Stimulated activated naive B cell treated with anti-CD40 and anti-IgM and Interleukin-4, amounts not matched to agents 10 μg/mL and 1 μg/mL and 100 μg/mL, for 72 hours (primary cell): Measurements from ENCODE around the gene CEP104.

ENCODE experiments used
- ATAC-seq, 2 donors: fragments of 150-1000 bp; cut with Tn5 transposase; replicated peaks; 2 replicates each; pipeline ENCODE4 v1.10.0; 2021; ENCODE audit warnings: moderate library complexity in 1 of 2
- DNase-seq: peaks from one replicate; pipeline ENCODE4 v3.0.0; 2021
- H3K27ac Mint-ChIP-seq: one replicate; pipeline ENCODE4 v1.8.0; 2022; ENCODE audit warnings: mild to moderate bottlenecking, mixed read lengths
- H3K27me3 Mint-ChIP-seq, 2 donors: one replicate each; pipeline ENCODE4 v1.8.0; 2022; ENCODE audit warnings: mixed read lengths in 2 of 2
- H3K36me3 Mint-ChIP-seq, 2 donors: one replicate each; pipeline ENCODE4 v1.8.0; 2022; ENCODE audit warnings: mixed read lengths in 2 of 2, mild to moderate bottlenecking in 1 of 2
- H3K4me1 Mint-ChIP-seq, 2 donors: one replicate each; pipeline ENCODE4 v1.8.0; 2022; ENCODE audit warnings: mixed read lengths in 2 of 2, mild to moderate bottlenecking in 1 of 2
- H3K4me3 Mint-ChIP-seq, 2 donors: one replicate each; pipeline ENCODE4 v1.8.0; 2022; ENCODE audit warnings: mild to moderate bottlenecking in 2 of 2, mixed read lengths in 2 of 2, moderate library complexity in 1 of 2
- H3K9me3 Mint-ChIP-seq, 2 donors: one replicate each; pipeline ENCODE4 v1.8.0; 2022; ENCODE audit warnings: mixed read lengths in 2 of 2, mild to moderate bottlenecking in 1 of 2

CEP104 gene

DNA sequence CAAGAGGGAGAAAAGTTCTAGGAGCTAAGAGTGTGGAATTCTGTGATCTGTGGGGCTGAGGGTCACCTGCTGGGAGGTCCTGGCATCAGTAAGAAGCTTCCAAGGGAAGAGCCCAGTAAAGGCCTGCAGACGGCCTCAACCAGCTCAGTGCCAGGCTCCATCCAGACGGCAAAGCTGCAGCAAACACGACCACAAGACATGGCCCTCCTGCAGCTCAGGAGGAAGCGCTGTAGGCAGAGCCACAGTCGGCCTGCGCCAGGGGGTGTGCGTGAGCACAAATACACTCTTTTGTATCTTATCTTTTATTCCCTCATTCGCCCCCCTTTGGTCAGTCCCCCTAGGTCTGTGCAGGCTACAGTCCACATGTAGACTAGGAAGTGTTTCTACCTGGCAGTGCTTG is 29.7 kb upstream of the CEP104 start:
- Mint-ChIP-seq H3K36me3 (peaks cover 49 to 52% of the 10 kb centered on the region in 2 donors), H3K27me3 (no peaks in the 10 kb centered on the region), H3K4me3 (no peak overlapping the region), H3K27ac (peak overlapping the region; percentile 7), H3K4me1 (peaks cover 0 to 17% of the 10 kb centered on the region in 2 donors), H3K9me3 (no peaks in the 10 kb centered on the region)
- no peak for ATAC-seq
- no peak for DNase-seq

DNA sequence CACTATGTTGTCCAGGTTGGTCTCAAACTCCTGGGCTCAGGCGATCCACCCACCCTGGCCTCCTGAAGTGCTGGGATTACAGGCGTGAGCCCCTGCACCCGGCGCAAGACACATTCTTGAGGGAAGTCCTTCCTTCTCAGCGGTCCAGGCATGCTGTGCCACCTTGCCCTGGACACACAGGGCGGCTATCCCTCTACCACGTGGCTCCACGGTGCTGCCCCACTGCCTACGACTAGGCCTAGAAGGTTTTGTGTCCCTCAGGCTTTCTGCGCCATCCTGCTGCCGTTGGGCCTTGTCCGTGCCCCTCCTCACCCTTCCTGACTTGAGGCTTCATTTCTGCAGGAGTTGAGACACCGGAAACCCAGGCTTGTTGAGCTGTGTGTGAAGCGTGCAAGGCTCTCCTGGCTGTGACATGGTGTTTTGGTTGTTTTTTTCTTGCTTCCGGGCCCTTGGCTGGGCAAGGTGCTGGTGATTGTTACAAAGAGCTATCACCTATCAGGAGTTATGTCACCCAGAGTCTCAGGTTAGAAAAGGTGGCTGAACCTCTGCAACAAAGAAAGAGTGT is 29.2 kb upstream of the CEP104 start:
- H3K27ac Mint-ChIP-seq: no peak overlapping the region
- ATAC-seq (no peak), DNase-seq (no peak)
- H3K4me1 Mint-ChIP-seq: peaks cover 0 to 18% of the 10 kb centered on the region in 2 donors
- H3K4me3 Mint-ChIP-seq: no peak overlapping the region
- H3K9me3 Mint-ChIP-seq: no peaks in the 10 kb centered on the region
- H3K36me3 Mint-ChIP-seq: peaks cover 49 to 52% of the 10 kb centered on the region in 2 donors
- H3K27me3 Mint-ChIP-seq: no peaks in the 10 kb centered on the region

DNA sequence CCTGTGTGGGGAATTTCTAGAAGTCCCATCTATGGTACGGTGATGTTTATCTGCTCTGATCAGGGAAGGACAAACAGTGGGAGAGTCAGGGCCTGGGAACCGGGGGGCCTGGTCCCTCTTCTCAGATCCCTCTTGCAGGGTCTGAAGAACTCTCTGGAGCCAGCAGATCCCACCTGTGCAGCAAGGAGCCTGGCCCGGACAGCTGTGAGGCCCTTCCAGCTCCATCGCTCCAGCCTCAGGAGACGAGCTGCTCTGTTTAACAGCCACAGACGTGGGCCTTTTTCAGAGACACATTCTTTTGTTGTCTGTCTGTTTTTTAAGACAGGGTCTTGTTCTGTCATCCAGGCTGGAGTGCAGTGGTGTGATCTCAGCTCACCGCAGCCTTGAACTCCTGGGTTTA is 28.6 kb upstream of the CEP104 start:
- Mint-ChIP-seq H3K4me1 (peaks cover 0 to 18% of the 10 kb centered on the region in 2 donors), H3K9me3 (no peaks in the 10 kb centered on the region), H3K4me3 (no peak overlapping the region), H3K36me3 (peaks cover 49 to 51% of the 10 kb centered on the region in 2 donors), H3K27me3 (no peaks in the 10 kb centered on the region), H3K27ac (no peak overlapping the region)
- DNase-seq (no peak), ATAC-seq (no peak)

DNA sequence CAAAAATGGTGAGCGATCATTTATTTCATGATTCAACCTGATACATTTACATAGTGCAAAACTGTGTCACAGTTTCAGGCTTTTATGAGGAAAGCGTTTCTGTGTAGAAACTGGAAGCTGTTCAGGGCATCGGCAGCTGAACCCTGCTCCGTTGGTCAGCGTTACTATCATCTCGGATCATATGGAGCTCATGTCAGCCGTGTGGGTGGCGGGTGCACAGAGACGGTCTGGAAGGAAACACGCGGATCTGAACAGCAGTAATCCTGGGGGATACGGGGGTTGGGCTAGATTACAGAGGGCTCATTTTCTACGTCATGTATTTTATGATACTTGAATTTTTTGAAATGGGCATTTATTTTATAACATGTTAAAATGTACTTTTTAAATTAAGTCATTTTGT is 28.0 kb upstream of the CEP104 start:
- ATAC-seq: no peak
- Mint-ChIP-seq H3K9me3 (no peaks in the 10 kb centered on the region), H3K36me3 (peaks cover 46 to 51% of the 10 kb centered on the region in 2 donors), H3K4me3 (no peak overlapping the region), H3K27me3 (no peaks in the 10 kb centered on the region), H3K27ac (no peak overlapping the region), H3K4me1 (peaks cover 0 to 12% of the 10 kb centered on the region in 2 donors)
- no peak for DNase-seq

DNA sequence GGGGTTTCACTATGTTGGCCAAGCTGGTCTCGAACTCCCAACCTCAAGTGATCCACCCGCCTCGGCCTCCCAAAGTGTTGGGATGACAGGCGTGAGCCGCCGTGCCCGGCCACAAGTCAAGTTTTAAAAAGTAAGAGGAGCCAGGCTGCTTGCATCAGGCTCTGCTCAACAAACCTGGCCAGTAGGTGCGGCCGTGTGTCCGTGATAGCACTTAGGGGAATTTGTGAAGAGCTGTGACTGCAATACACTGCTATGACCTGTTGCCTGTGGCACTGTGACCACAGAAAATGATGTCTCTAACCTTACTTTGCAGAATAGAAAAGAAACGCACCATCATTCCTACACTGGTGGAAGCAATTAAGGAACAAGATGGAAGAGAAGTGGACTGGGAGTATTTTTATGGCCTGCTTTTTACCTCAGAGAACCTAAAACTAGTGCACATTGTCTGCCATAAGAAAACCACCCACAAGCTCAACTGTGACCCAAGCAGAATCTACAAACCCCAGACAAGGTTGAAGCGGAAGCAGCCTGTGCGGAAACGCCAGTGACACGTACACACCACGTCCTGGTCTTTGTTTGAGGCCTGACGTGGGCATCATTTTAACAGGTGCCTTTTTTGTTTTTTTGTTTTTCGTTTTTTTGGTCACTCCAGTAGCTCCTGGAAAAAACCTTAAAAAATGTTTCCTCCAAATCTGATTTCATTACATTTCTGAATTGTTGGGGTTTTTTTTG is 26.3 kb upstream of the CEP104 start:
- peak overlapping the region; percentile 37 for H3K27ac Mint-ChIP-seq
- no peak overlapping the region for H3K4me3 Mint-ChIP-seq

DNA sequence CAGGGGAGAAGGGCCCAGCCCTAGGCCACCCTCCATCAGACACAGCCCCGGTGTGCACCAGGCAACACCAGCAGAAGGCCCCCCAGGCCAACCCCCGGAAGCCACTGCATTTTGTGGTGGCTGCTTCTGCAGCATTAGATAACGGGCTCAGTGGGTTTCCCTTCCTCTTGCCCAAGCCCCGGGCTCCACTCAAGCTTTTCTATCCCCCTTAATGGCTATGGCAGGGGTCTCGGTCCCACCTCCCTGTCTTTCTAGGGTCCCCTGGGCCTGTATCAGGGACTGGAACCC is 24.1 kb upstream of the CEP104 start:
- H3K4me3 Mint-ChIP-seq: no peak overlapping the region
- no peaks in the 10 kb centered on the region for H3K27me3 Mint-ChIP-seq
- DNase-seq (no peak), ATAC-seq (no peak)
- peaks cover 53 to 56% of the 10 kb centered on the region in 2 donors for H3K36me3 Mint-ChIP-seq
- peaks cover 0 to 8% of the 10 kb centered on the region in 2 donors for H3K9me3 Mint-ChIP-seq
- peaks cover 0 to 9% of the 10 kb centered on the region in 2 donors for H3K4me1 Mint-ChIP-seq
- no peak overlapping the region for H3K27ac Mint-ChIP-seq

More for the DNA sequence above, 26.3 kb upstream of the CEP104 start:
- Mint-ChIP-seq H3K4me1 (peaks cover 0 to 9% of the 10 kb centered on the region in 2 donors), H3K9me3 (peaks cover 0 to 8% of the 10 kb centered on the region in 2 donors), H3K27me3 (no peaks in the 10 kb centered on the region), H3K36me3 (peaks cover 54 to 56% of the 10 kb centered on the region in 2 donors)
- ATAC-seq: no peak
- DNase-seq: no peak

DNA sequence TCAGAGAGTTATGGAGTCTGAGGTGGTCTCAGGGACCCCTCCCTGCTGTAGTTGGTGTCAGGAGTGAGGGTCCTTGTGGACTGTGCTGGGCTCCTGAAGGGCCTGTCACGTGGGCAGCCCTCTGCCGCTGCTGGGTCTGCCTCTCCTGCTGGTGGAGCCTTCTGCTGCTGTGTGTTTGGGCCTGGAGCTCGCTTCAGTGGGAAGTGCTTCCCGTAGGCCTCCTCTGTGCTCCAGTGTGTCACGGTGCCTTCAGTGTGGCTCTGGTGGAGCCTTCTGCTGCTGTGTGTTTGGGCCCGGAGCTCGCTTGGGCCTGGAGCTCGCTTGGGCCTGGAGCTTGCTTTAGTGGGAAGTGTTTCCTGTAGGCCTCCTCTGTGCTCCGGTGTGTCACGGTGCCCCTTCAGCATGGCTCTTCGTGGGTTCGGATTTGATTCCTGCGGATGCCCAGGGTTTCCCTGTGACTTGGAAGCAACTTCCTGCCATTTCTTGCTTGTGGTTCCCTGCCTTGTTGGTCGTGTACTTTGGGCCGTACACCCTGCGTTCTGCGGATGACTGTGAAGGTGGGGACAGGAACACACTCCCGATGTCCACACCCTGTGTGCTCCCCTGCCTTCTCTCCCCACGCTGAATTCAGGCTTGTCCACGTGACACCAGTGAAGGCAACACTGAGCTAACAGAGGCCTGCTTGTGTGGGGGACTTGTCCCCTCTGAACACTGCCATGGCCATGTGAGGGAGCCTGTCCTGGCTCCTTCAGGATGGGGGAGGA is 23.6 kb upstream of the CEP104 start:
- no peak for ATAC-seq
- peaks cover 0 to 9% of the 10 kb centered on the region in 2 donors for H3K4me1 Mint-ChIP-seq
- no peaks in the 10 kb centered on the region for H3K27me3 Mint-ChIP-seq
- H3K4me3 Mint-ChIP-seq: no peak overlapping the region
- H3K36me3 Mint-ChIP-seq: peaks cover 53 to 58% of the 10 kb centered on the region in 2 donors
- H3K9me3 Mint-ChIP-seq: peaks cover 0 to 8% of the 10 kb centered on the region in 2 donors
- no peak overlapping the region for H3K27ac Mint-ChIP-seq
- no peak for DNase-seq

DNA sequence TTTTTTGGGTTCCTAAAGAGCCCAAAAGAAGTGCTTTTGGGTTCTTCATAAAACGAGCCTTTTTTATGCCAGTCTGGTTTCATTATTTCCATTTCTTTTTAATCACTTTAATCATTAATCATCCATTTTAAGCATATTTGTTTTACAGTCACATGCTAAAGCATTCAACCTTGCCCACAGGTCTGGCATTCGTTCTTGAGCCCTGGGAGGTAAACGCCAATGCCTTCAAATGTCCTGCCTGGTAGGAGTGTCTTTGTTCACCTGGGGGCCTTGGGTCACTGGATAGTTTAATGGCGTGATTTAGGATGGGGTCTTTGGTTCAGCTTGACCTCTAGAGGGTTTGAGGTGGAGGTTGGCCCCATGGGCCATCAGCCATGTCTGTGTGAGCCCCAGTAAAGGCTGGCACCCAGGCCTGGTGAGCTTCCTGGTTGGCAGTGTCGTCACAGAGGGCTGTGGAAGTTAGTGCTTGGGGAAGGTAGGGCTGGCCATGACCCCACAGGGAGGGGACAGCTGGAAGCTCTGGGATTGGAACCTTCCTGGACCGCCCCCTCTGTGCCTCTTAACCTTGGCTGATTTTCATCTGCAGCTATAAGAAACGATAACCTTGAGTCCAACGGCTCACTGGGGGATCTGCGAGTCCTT is 22.9 kb upstream of the CEP104 start:
- Mint-ChIP-seq H3K27me3 (no peaks in the 10 kb centered on the region), H3K4me3 (no peak overlapping the region), H3K36me3 (peaks cover 58 to 62% of the 10 kb centered on the region in 2 donors), H3K9me3 (peaks cover 0 to 8% of the 10 kb centered on the region in 2 donors), H3K27ac (no peak overlapping the region), H3K4me1 (peaks cover 0 to 9% of the 10 kb centered on the region in 2 donors)
- ATAC-seq (no peak), DNase-seq (no peak)

DNA sequence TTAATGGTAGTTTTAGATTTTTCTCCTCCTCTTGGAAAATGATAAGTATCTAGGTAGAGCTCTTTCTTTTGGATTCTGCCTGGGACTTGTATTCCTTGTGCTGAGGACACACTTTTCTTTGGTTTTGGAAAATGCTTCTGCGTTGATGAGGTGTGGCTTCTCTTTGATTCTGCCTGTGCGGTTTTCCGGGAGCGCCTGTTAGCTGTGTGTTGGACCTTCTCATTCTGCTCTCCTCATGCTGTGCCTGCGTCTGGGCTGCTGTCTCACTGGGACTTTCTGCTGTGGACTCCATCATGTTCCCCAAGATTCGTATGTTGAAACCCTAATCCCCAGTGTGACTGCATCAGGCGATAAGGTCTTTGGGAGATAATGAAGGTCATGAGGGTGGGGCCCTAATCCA is 22.1 kb upstream of the CEP104 start:
- peaks cover 0 to 9% of the 10 kb centered on the region in 2 donors for H3K4me1 Mint-ChIP-seq
- peaks cover 0 to 8% of the 10 kb centered on the region in 2 donors for H3K9me3 Mint-ChIP-seq
- no peak overlapping the region for H3K27ac Mint-ChIP-seq
- DNase-seq (no peak), ATAC-seq (no peak)
- no peak overlapping the region for H3K4me3 Mint-ChIP-seq
- H3K36me3 Mint-ChIP-seq: peaks cover 52 to 57% of the 10 kb centered on the region in 2 donors
- no peaks in the 10 kb centered on the region for H3K27me3 Mint-ChIP-seq

DNA sequence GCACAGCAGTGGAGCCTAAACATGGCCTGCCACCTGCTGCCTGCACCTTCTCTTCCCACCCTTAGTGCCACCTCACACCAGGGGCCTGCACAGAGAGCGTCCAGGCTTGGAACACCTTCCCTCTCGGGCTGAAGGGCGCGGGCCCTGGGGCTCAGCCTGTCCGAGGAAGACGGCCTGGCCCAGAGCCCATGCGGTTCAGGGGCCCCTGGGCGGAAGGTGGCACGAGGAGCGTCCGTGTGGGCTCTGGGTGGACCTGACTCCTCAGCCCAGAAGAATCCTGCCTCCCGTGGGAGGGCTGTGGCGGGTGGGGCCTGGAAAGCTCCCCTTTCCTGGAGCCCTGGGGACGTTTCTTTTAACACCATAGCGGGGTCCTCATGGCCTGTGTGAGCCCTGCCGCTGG is 19.7 kb upstream of the CEP104 start:
- H3K27me3 Mint-ChIP-seq: no peaks in the 10 kb centered on the region
- no peak for DNase-seq
- no peak overlapping the region for H3K4me3 Mint-ChIP-seq
- ATAC-seq: no peak
- H3K36me3 Mint-ChIP-seq: peaks cover 50 to 55% of the 10 kb centered on the region in 2 donors
- H3K27ac Mint-ChIP-seq: no peak overlapping the region
- peaks cover 0 to 9% of the 10 kb centered on the region in 2 donors for H3K4me1 Mint-ChIP-seq
- H3K9me3 Mint-ChIP-seq: peaks cover 0 to 8% of the 10 kb centered on the region in 2 donors

DNA sequence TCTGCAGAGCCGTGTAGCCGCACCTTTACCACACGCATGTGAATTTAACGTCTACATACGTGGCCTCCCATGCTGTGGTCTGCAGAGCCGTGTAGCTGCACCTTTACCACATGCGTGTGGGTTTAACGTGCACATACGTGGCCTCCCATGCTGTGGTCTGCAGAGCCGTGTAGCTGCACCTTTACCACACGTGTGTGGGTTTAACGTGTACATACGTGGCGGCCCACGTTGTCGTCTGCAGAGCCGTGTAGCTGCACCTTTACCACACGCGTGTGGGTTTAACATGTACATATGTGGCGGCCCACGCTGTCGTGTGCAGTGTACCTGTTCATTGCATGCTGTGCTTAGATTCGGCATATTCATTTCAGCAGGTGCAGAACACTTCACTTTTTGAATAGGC is 17.7 kb upstream of the CEP104 start:
- DNase-seq (no peak), ATAC-seq (no peak)
- Mint-ChIP-seq H3K27ac (no peak overlapping the region), H3K9me3 (peaks cover 0 to 8% of the 10 kb centered on the region in 2 donors), H3K36me3 (peaks cover 47 to 61% of the 10 kb centered on the region in 2 donors), H3K27me3 (no peaks in the 10 kb centered on the region), H3K4me1 (no peaks in the 10 kb centered on the region), H3K4me3 (no peak overlapping the region)

DNA sequence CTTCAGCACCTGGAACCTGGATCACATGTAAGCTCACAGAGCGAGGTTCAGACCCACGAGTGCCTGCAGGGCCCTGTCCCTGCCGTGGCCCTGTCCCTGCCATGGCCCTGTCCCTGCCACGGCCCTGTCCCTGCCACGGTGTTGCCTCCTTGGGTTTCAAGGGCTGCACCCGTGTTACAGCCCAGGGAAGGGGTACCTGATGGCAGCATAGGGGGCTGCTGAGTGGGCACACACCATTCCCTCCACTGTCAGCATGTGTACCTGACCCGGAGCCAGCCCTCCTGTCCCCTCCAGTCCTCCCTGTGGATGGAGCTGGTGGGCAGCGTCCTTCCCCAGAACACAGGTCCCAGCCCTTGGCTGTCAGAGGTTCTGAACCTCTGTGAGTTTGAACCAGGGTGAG is 15.5 kb upstream of the CEP104 start:
- Mint-ChIP-seq H3K27me3 (no peaks in the 10 kb centered on the region), H3K27ac (no peak overlapping the region), H3K4me3 (no peak overlapping the region)

DNA sequence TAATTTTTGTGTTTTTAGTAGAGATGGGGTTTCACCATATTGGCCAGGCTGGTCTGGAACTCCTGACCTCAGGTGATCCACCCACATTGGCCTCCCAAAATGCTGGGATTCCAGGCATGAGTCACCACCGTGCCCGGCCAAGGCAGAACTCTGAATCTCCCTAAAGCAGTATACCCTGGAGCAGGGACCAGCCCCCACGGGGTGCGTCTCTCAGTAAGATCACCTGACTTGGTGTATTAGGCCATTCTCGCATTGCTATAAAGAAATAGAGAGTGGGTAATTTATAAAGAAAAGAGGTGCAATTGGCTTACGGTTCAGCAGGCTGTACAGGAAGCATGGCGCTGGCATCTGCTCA is 14.4 kb upstream of the CEP104 start:
- no peak for ATAC-seq
- H3K36me3 Mint-ChIP-seq: peaks cover 51 to 60% of the 10 kb centered on the region in 2 donors
- no peak overlapping the region for H3K4me3 Mint-ChIP-seq
- H3K27me3 Mint-ChIP-seq: no peaks in the 10 kb centered on the region
- peaks cover 0 to 6% of the 10 kb centered on the region in 2 donors for H3K9me3 Mint-ChIP-seq
- no peak overlapping the region for H3K27ac Mint-ChIP-seq
- no peak for DNase-seq
- no peaks in the 10 kb centered on the region for H3K4me1 Mint-ChIP-seq

More for the DNA sequence above, 15.5 kb upstream of the CEP104 start:
- Mint-ChIP-seq H3K9me3 (peaks cover 0 to 6% of the 10 kb centered on the region in 2 donors), H3K4me1 (no peaks in the 10 kb centered on the region), H3K36me3 (peaks cover 48 to 55% of the 10 kb centered on the region in 2 donors)
- no peak for ATAC-seq
- DNase-seq: no peak

DNA sequence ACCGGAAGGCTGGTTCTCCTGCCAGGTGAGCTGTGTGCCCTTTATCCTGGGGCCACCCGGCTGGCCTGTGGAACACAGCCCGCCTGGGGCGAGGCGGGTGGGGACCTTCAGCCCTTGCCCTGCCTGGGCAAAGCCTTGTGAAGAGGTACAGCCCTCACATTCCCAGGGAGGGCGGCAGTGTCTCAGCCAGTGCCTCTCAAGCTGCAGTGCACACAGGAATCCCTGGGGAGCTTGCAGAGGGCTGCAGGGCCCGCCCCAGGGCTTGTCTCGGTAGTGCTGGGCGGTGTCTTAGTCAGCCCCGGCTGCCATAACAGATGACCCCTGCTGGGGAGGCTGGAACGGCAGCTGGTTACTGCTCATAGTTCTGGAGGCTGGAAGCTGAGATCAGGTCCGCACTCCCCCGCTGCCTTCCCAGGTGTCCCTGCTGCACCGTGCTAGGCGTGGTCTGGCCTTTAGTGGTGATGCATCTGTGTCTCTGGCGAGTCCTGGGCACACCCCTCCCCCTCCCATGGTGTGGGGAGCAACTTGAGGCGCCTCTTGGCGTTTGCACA is 12.8 kb upstream of the CEP104 start:
- Mint-ChIP-seq H3K27ac (no peak overlapping the region), H3K4me1 (peaks cover 0 to 3% of the 10 kb centered on the region in 2 donors), H3K27me3 (no peaks in the 10 kb centered on the region), H3K4me3 (no peak overlapping the region), H3K36me3 (peaks cover 48 to 57% of the 10 kb centered on the region in 2 donors), H3K9me3 (peaks cover 0 to 6% of the 10 kb centered on the region in 2 donors)
- ATAC-seq (no peak), DNase-seq (no peak)
